ENCODE results near the gene GABBR2. TPM values are rescaled to one million over a fixed set of nuclear protein-coding genes. Genes with fewer than 3 reads are reported as not detected.

The GABBR2 gene
- total and polyA plus RNA-seq, 2 of the 8 experiments (the other 6 are each of a cell fraction or from before 2014, with no cell fraction given) = 0.50 to 1.2 TPM

DNA sequence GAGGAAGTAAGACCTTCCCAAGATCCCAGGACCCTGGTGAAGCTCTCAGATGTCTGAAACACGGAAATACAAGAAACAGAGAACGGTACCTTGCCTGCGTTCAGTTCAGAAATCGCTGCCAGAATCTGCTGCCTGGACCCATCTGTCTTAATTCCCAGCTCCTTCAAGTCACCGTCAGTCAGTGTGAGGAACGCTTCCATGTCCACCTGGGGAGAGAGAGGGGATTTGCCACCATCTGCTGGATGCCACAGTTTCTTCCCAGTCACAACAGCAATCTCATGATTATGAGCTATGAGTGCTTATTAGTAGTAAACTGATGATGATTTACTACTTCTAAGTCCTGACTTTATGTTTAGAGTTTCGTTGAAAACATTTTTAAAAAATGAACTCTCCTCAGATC, 36.7 kb upstream of the GABBR2 start (continued):
- TF ChIP-seq PHF8 (conservative IDR thresholded peaks at IDR 0.05; ENCODE audit: low read depth, low read length) = no peak
- TF ChIP-seq CTBP2 (IDR thresholded peaks at IDR 0.05; ENCODE audit: borderline replicate concordance, insufficient read depth, insufficient read length, low read length) = no peak
- no peak for TF ChIP-seq RAD21 (IDR thresholded peaks at IDR 0.05 in 1 of 2, conservative IDR thresholded peaks at IDR 0.05 in 1 of 2; ENCODE audit: low read depth in 2 of 2, low read length in 2 of 2)
- TF ChIP-seq SP2 (IDR thresholded peaks at IDR 0.05; ENCODE audit: low read length) = no peak
- no peak for TF ChIP-seq CBX5 (IDR thresholded peaks at IDR 0.05; ENCODE audit: low read depth, low read length)

Measured in H1 (cell line).